GM19455 (cell line): ENCODE data around the gene HAL.

Source experiments
- ATAC-seq: cut with Tn5 transposase; IDR thresholded peaks from one replicate; pipeline ENCODE4 v1.9.1; 2021; ENCODE audit not compliant: unreplicated experiment

HAL gene

DNA sequence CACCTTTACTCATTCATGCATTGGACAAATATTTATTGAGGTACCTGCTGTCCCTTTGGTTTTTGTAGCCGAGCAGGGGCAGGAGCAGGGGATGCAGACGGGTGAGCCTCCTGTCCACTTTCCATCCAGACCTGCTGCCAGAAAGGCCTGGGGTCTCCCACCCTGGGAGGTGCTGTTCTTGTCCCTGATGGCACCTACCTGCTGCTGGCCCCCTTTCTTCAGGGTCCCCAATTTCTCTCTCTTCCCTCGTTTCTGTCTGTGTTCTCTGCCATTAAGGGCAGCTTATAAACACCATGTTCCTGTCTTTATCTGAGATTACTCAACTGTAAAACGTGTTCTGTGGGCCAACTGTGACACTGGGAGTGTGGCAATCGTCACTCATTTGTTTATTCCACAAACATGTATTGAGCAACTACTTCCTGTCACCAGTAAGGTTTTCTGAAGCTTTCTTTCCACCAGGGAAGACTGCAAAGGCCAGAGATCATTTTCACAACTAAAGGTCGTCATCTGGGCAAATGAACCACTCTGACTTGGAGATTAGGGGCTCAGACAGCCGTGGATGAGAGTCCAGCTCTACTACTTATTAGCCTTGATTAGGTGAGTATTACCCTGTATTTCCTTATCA is at the start of gene HAL:
HAL (minus strand) TSS at position 311 of the 625 bp plus-strand sequence. CDS start 434 bp downstream, outside the sequence.
- ATAC-seq, result no peak

DNA sequence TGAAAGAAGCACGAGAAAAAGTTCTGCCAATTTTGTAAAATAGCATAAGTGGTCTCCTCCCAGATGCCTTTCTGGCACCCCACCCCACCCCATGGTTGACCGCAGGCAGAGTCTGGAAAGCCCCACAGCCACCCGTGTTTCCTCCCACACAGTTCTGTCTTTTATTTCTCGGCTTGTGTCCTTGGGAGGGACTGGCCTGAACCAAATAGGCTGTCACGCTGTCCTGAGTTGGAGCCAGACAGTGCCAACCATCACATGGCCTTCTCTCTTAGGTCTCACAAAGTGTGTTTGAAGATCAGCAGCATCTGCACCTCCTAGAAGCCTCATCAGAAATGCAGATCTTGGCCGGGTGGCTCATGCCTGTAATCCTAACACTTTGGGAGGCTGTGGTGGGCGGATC is 49.4 kb upstream of the HAL start:
- no peak for ATAC-seq

- ATAC-seq, result no peak
Measured at GRCh38 chr12:96044943-96045290, 48.8 kb upstream of the HAL start.

- no peak for ATAC-seq
Measured at GRCh38 chr12:96044017-96044942, 48.1 kb upstream of the HAL start.

GRCh38 chr12:96041181-96041580 is 45.0 kb upstream of the HAL start:
- ATAC-seq, result no peak

GRCh38 chr12:96040305-96041133 is 44.4 kb upstream of the HAL start:
- ATAC-seq, result no peak

- ATAC-seq, result no peak
Measured at GRCh38 chr12:96039516-96039915, 43.4 kb upstream of the HAL start.

DNA sequence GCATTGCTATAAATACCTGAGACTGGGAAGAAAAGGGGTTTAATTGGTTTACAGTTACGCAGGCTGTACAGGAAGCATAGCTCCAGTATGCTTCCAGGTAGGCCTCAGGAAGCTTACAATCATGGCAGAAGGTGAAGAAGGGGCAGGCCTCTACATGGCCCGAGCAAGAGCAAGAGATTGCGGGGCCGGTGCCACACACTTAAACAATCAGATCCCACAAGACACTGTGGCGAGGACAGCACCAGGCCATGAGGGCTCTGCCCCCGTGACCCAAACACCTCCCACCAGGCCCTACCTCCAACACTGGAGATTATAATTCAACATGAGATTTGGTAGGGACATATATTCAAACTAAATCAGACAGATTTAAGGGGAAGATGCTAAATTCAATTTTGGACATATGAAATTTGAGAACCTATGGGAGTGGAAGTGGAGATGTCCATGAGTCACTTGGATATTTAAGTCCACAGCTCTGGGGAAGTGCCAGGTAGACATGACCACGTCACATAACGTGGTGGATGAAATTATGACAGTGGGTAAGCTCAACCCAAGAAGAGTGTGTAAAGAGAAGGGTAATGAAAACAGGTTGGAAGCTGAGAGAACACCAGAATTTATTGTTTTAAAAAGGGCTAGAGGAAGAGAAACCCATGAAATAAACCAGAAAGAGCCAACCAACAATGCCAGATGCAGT is 40.8 kb upstream of the HAL start:
- ATAC-seq, result no peak

GRCh38 chr12:96035283-96036236 is 39.4 kb upstream of the HAL start, which contains the start of gene LTA4H:
TSS of gene LTA4H (minus strand) at chr12:96035587. CDS start at chr12:96035519, 68 bp downstream.
- ATAC-seq, result peak; percentile 92

DNA sequence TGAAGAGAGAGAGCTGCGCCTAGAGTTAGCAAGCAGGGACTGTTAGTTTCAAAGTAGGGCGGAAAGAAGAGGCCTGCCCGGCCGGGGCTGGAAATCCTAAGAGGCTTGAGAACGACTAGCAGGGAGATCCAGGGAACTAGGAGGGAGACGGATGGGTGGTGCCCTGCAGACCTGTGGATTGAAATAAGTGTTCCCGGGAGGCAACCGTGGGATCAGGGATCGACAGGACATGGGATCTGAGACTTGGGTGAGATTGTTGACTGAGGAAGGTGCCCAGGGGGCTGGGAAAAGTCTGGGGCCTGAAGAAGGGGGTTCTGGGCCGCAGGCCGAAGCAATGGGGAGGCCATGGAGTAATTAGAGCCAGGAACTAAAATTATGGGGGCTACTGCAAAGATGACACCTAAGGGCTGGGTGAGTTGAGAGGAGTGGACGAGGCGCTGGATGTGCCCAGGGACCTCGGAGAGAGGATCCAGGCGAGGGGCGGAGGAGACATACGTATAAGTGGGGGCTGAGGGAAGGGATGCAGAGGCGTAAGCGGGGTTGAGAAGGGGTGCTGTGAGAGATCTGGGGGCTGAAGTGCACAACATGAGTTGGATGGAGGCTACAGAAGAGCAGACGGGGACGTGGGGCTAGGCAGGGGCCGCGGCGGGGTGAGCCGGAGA is 38.6 kb upstream of the HAL start:
- no peak for ATAC-seq

GRCh38 chr12:96033549-96034389 is 37.6 kb upstream of the HAL start:
- no peak for ATAC-seq

DNA sequence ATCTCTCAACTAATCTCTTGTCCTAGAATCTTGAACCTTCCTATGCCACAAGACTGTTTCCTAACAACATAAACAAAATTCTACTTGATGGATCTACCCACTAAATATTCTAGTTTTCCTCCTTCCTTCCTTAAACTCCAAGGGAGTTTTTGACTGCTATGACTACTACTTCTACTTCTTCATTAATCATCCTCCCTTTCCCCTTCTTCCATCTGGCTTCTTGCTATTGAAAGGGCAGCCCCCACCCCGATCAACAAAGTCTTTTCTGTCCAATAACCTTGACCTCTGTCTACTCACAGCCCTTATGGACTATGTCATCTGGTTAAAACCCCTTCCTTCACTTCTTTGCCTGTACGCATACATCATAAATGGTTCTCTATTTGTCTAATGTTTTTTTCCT is 33.7 kb upstream of the HAL start:
- ATAC-seq, result no peak

DNA sequence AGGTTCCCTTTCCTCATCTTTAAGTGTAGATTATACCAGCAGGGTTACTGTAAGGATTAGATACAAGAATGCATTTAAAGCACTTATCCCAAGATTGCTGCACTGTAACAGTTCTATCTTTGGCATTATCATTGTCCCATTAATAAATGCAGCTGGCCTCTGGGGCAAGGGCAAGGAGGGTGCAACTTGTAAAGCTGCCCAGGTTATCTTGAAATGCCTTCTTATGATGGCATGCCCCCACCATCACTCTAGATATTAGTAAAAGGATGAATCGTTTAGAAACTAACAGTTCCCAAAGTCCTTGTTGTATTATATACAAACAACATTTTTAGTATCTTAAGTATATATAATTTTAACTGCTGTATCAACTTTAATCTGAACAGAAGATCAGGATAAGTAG is 32.4 kb upstream of the HAL start:
- no peak for ATAC-seq

DNA sequence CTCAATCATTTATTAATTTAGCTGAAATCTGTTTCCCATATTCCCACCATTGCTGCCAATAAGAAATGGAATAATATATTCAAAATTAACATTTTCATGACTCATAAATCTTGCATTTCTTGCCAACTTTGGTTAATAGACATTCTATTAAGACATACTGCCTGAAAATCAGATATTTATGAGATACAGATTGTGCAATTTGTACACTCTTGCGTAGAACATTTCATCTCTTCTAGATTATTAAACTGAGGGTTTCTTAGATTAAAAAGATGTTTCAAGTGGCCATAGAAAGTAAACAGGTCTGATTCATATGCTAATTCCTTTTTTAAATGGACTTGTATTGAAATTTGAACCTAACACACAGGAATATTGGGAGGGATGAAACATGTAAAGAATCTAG is 30.2 kb upstream of the HAL start:
- no peak for ATAC-seq

DNA sequence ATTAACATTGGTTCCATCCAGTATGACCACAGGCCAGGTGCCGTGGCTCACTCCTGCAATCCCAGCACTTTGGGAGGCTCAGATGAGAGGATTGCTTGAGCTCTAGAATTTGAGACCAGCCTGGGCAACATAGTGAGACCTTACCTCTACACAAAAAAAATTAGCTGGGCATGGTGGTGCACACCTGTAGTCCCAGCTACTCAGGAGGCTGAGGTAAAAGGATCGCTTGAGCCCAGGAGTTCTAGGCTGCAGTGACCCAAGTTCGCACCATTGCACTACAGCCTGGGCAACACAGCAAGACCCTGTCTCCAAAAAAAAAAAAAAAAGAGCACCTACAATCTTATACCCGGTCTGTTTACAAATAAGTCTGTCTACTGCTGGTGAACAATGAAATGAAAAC is 29.4 kb upstream of the HAL start:
- no peak for ATAC-seq

- peak; percentile 97 for ATAC-seq
Measured at GRCh38 chr12:96020314-96021003, 24.3 kb upstream of the HAL start.

DNA sequence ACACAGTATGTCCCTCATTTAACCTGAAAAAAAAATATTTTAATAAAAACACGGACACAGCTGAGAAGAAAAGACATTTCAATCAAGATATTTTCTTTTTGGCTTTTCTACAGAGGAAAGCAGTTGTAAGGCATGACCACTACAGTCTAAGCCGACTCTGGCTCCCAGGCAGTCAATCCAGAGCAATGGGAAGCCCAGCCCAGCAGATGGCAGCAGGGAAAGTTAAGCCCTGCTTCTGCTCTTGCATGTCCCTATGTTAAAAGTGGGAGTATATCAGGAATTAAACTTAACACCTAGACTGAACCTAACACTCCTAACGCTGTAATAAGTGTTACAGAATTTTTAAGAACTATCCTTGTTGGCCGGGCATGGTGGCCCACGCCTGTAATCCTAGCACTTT is 19.5 kb upstream of the HAL start:
- ATAC-seq, result no peak
